NT2/D1 (cell line): Measurements from ENCODE around the gene MINAR1.

ENCODE experiments used
- DNase-seq: peaks from one replicate; pipeline ENCODE4 v3.0.0-alpha.2; 2011; ENCODE audit warnings: low read depth, low spot score
- H3K27me3 ChIP-seq: 2 replicates; pipeline ENCODE4 v1.6.0; 2011; ENCODE audit warnings: mild to moderate bottlenecking; ENCODE audit not compliant: insufficient read length, insufficient read depth
- H3K36me3 ChIP-seq: 2 replicates; pipeline ENCODE4 v1.6.1; 2011; ENCODE audit warnings: mild to moderate bottlenecking, low read length, mixed read lengths; ENCODE audit not compliant: insufficient read depth, insufficient read length
- H3K4me1 ChIP-seq: 2 replicates; pipeline ENCODE4 v1.5.1; 2011; ENCODE audit not compliant: insufficient read depth, insufficient read length
- H3K4me3 ChIP-seq: 2 replicates; pipeline ENCODE4 v1.5.1; 2011; ENCODE audit warnings: low read depth; ENCODE audit not compliant: insufficient read length
- H3K9ac ChIP-seq: 2 replicates; pipeline ENCODE4 v1.6.0; 2011; ENCODE audit warnings: low read depth; ENCODE audit not compliant: insufficient read length
- H3K9me3 ChIP-seq: 2 replicates; pipeline ENCODE4 v1.5.1; 2011; ENCODE audit warnings: mild to moderate bottlenecking, low read length; ENCODE audit not compliant: insufficient read depth
- SUZ12 ChIP-seq: IDR thresholded peaks from 2 replicates; pipeline ENCODE4 v1.6.1; 2011; ENCODE audit not compliant: insufficient read length, insufficient read depth; ENCODE audit errors: extremely low read depth
- YY1 ChIP-seq: IDR thresholded peaks from 2 replicates; pipeline ENCODE4 v1.6.1; 2011; ENCODE audit not compliant: insufficient read length, insufficient read depth
- ZNF274 ChIP-seq: IDR thresholded peaks from 2 replicates; pipeline ENCODE4 v1.6.1; 2011; ENCODE audit warnings: mild to moderate bottlenecking, low read depth, low read length

Gene MINAR1

GRCh38 chr15:79474252-79474651 is 42.1 kb downstream of the MINAR1 start:
- Histone ChIP-seq H3K4me1 (no peaks in the 10 kb centered on the region), H3K9me3 (no peaks in the 10 kb centered on the region), H3K4me3 (no peak overlapping the region), H3K9ac (no peak overlapping the region), H3K36me3 (no peaks in the 10 kb centered on the region), H3K27me3 (no peaks in the 10 kb centered on the region)
- TF ChIP-seq YY1 (no peak), SUZ12 (no peak), ZNF274 (no peak)
- no peak for DNase-seq

- no peak for DNase-seq
- Histone ChIP-seq H3K4me3 (no peak overlapping the region), H3K4me1 (no peaks in the 10 kb centered on the region), H3K9ac (no peak overlapping the region), H3K36me3 (no peaks in the 10 kb centered on the region), H3K27me3 (no peaks in the 10 kb centered on the region), H3K9me3 (no peaks in the 10 kb centered on the region)
- TF ChIP-seq SUZ12 = no peak
- no peak for TF ChIP-seq ZNF274
- TF ChIP-seq YY1 = no peak
Observed at GRCh38 chr15:79475306-79475705, 43.2 kb downstream of the MINAR1 start.

GRCh38 chr15:79478108-79478507 is 46.0 kb downstream of the MINAR1 start:
- TF ChIP-seq YY1 (no peak), ZNF274 (no peak)
- no peak for DNase-seq
- no peaks in the 10 kb centered on the region for H3K9me3 ChIP-seq
- H3K27me3 ChIP-seq = no peaks in the 10 kb centered on the region
- no peaks in the 10 kb centered on the region for H3K4me1 ChIP-seq
- H3K9ac ChIP-seq = no peak overlapping the region
- H3K4me3 ChIP-seq = no peak overlapping the region
- no peaks in the 10 kb centered on the region for H3K36me3 ChIP-seq

GRCh38 chr15:79479616-79480015 is 47.5 kb downstream of the MINAR1 start:
- Histone ChIP-seq H3K9ac (no peak overlapping the region), H3K27me3 (no peaks in the 10 kb centered on the region), H3K4me3 (no peak overlapping the region), H3K36me3 (no peaks in the 10 kb centered on the region), H3K9me3 (no peaks in the 10 kb centered on the region), H3K4me1 (no peaks in the 10 kb centered on the region)
- DNase-seq = no peak
- TF ChIP-seq SUZ12 (no peak), ZNF274 (no peak), YY1 (no peak)

- H3K9ac ChIP-seq = no peak overlapping the region
- no peak overlapping the region for H3K4me3 ChIP-seq
- no peak for TF ChIP-seq YY1
- no peak for TF ChIP-seq SUZ12
- TF ChIP-seq ZNF274 = no peak
- H3K27me3 ChIP-seq = no peaks in the 10 kb centered on the region
- no peak for DNase-seq
- no peaks in the 10 kb centered on the region for H3K36me3 ChIP-seq
- no peaks in the 10 kb centered on the region for H3K9me3 ChIP-seq
- no peaks in the 10 kb centered on the region for H3K4me1 ChIP-seq
Observed at GRCh38 chr15:79481793-79482192, 49.7 kb downstream of the MINAR1 start.
